IPS-NIHi11 (cell line): ENCODE results near the gene EPN3.

Experiments used
- DNase-seq: peaks from one replicate; pipeline ENCODE4 v3.0.0; 2012; ENCODE audit warnings: mixed read lengths, low spot score

EPN3 gene

DNA sequence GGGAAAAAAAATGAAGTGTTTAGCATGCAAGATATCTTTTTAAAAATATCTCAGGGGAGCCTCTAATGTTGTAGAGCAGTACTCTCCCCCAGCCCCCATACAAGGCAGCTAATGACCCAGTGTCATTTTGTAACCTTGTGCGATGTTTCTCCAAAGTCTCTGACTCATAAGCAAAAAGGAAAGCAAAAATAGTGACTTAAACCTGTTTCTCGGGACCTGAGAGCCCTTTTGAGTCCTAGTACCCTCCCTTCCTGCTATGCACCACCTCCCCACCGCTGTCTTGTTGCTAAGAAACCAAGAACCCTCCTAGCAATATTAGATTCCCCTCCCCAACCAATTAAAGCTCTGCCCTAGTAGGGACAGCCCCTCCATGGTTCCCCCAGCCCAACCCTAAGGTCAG, 21.5 kb upstream of the EPN3 start:
- DNase-seq = no peak

DNA sequence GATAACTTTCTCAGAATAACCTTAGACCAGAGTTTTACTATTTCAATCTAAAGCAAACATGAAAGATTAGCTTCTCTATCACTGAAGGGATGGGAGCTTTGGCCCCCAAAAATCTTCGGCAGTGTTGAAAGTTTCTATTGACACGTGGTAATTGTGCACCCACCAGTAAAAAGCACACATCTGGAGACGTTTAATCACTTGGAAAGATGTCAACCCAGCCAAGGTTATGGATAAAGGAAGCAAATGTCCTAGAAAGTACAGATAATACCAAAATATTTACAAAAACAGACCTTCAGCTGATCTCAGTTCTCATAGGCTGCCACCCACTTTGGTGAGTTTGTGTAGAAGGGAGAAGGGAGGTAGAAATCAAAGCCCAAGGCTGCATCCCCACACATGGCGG, 19.0 kb upstream of the EPN3 start:
- no peak for DNase-seq

- no peak for DNase-seq
These were observed 18.1 kb upstream of the EPN3 start for GRCh38 chr17:50514388-50514787.

DNA sequence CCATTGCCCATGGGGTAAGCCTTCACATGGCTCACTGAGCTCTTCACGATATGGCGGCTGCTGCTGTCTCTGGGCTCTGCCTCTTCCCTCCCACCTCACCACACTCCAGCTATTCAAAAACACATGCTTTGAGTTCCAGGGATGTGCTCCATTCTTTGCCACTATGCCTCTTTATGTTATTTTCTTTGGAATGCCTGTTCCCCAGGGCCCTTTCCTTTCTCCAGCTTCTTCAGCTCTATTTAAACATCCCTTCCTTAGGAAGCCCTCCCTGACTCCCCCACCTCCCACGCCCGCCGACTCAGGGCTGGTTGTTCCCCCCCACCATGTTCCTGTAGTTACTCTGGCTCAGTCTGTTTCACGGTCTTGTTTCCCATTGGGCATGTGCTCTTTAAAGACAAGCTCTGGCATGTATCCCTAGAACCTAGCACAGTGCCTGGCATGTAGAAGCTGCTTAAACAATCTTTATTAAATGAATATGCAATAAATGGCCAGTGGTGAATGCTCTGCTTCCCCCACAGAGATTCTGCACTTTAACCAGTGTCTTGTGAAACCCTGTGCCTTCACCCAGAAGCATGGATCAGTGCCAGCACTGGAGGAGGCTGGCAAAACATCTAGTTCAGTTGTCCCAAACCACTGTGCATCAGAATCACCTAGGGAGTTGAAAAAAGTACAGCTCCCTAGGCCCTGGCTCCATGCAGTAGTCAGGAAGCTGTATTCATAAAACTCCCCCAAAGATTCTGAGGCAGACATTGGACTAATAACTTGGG, 17.4 kb upstream of the EPN3 start:
- DNase-seq = no peak

DNA sequence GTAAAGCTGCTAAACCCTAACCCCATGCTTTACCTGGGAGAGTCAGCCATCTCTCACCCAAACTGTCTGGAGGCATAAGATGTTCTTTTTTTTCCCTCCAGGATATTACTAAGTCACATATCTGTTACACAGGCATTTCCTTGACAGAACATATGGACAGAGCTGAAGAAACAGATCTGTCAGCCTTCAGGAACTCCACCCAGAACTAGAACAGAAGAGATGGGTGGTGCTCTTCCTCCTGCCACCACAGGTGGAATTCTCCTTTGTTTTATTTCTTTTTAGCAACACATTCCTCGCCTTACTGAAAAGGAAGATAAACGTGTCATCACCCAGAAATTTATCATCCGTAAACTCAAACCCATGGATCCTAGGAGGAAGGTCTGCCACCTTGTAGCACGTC, 15.5 kb upstream of the EPN3 start:
- no peak for DNase-seq

DNA sequence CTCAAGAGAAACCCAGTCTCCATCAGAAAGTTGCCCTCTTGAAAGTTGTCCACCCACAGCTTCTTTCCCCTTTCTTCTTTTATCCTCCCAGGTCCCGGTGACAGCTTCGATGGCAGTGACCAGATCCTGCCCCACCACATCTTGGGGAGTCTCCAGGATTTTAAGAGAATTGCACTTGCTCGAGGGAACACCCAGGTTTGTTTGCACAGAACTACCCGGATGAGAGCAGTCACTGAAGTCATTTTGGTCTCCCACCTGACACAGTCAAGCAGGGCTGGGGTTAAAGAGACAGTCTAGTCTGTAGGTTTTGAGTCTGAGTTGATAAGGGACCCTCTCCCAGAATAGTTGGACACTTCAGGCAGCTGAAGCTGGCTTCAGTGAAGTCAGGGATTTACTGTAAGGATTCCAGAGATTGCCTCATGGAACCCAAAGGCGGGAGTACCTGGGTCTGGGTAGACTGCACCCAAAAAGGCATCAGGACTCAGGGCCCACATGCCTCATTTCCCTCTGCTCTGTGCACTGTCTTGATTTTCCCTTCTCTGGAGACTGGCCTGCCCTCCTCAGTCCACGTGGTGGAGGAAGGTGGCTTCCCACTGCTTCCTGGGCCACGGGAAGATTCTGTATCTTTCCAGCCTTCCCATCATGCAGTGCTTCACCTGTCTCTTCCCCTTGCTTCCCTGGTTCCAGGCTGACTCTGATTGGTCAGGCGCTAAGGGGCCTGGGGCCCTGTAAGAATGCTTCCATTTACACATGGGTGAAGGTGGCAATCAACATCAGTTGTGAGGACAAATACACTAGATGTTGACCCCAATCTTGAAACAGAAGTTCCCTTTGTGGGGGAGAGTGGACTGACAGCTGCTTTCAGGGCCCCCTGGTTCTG, 14.8 kb upstream of the EPN3 start:
- no peak for DNase-seq

DNA sequence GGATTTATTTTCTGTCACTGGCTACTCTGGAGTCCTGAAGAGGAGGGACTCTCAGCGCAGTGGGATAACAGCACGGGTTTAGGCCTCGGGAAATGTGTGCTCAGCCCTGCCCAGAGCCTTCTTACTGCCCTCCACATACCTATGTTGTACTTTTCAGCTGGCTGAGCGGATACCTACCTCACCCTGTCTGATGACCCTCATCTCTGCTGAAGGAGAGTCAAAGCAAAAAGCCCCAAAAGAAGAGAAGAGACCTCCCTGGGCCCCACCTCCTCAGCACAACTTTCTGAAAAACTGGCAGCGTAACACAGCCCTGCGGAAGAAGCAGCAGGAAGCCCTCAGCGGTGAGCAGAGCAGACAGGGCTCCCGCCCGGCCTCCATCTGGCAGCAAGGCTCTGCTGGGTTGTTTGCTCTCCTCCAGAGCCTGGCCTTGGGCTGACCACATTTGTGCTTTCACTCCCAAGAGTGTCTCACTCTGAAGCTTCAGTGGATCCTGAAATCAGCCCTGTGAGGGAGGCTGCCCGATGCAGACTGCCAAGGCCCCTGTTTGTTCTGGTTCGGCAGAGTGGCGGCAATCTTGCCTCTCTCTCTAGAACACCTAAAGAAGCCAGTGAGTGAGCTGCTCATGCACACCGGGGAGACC, 14.0 kb upstream of the EPN3 start:
- DNase-seq = no peak

DNA sequence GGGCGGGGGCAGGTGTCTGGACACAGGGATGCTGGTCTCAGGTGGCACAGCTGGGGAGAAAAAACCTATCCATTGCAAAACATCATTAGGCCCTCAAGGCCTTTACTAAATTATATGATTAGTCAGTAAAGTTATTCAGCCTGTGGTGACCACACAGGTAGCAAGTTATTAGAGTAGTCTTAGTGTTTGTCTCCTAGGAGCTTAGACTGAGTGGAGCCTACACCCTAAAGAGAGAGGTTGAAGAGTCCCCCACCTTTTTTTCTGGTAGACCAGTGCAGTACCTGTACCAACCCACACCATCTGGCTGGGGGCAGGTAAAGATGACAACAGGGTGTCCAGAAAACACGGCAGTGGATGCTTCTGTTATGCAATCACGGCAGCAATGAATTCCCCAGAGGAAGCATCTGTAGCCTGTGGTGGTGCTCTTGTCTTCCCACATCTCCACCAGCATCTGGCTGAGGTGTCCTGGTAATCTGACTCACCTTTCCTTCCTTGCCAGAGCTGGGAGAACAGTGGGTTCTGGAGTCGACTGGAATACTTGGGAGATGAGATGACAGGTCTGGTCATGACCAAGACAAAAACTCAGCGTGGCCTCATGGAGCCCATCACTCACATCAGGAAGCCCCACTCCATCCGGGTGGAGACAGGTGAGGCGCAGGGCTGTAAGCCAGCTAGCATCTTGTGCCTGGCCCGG, 13.2 kb upstream of the EPN3 start:
- no peak for DNase-seq

DNA sequence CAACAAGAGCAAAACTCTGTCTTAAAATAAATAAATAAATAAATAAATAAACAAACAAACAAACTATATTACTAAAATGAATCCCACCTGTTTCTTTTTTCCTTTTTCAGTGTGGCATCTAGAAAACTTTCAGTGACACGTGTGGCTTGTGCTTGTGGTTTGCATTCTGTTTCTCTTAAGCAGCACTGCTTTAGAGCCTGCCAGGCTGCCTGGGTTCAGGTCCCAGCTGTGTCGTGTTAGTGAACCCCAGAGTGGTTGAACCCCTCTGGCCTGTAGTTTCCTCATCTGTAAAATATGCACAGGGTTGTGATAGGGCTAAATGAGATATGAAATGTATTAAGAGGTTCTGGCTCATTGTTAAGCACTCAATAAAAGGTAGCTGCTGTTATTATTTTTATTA, 12.1 kb upstream of the EPN3 start:
- DNase-seq = no peak

DNA sequence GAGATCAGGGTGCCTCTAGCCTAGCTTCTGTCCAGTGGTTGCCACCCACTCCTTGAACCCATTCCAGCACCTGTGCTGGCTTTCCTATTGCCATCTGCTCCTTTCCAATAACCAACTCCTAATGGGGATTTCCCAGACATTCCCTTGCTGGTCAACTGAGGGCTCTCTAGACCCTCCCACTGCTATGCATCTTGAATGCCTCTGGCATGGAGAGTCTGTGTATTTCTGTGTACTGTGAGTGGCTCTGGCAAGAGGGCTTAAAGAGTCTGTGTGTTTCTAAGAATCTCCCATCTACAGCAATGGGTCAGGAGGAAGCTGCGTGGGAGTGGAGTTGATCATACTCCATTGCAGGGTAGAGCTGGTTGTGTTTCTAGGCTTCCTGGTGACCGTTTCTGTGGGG, 11.0 kb upstream of the EPN3 start:
- DNase-seq = no peak

DNA sequence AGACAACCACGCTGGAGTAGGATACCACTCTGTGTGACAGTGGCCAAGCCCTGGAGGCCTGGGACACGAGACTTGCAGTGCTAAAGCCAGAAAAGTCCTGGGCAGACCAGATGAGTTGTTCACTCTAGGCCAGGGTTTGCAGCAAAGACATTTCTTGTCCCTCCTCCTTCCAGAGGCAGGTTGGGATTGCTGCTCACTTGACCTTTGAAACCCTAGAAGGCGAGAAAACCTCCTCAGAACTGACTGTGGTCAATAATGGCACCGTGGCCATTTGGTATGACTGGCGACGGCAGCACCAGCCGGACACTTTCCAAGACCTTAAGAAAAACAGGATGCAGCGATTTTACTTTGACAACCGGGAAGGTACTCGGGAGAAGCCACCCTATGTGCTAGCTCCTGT, 9.8 kb upstream of the EPN3 start:
- DNase-seq = no peak

DNA sequence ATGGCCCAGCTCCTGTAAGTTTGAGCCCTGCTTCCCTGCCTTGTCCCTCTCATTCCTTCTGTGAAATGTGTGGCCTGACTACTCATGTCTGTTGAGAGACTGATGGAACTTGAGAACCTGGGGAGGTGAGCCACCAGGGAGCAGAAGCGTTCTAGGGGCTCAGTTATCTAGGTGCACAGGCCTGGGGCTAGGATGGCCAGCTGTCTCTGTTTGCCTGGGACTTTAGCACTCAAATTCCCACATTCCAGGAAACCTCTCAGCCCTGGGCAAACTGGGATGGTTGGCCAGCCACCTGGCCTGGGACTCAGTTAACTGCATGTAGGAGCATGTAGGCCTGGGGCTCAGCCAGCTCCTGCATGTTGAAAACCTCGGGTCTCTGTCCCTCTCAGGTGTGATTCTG, 9.3 kb upstream of the EPN3 start:
- no peak for DNase-seq

GRCh38 chr17:50524838-50525237, 7.7 kb upstream of the EPN3 start:
- DNase-seq = no peak

- no peak for DNase-seq
These were observed 5.3 kb upstream of the EPN3 start for GRCh38 chr17:50527155-50527762.

DNA sequence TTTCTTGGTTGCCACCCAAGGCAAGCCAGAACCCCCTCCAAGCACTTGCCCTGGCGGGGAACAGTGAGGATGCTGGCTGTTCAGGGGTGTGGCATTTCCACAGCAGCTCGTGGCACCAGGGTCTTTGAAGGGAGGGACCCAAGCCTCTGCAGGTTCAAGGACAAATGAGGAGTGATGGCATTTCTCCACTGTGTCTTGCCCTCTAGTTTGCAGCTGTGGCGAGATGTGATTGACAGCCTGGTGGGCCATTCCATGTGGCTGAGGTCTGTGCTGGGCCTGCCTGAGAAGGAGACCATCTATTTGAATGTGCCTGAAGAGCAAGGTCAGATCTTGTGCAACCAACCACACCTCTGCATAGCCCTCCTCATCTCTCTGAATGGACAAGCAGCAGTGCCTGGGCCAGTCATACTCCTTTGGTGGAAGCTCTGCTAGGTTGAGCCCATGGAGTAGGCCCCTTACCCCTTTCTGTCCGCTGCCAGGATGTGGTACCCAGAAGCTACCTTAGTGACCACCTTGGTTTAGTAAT, 4.5 kb upstream of the EPN3 start:
- DNase-seq = no peak

GRCh38 chr17:50529849-50530248, 2.7 kb upstream of the EPN3 start:
- no peak for DNase-seq

DNA sequence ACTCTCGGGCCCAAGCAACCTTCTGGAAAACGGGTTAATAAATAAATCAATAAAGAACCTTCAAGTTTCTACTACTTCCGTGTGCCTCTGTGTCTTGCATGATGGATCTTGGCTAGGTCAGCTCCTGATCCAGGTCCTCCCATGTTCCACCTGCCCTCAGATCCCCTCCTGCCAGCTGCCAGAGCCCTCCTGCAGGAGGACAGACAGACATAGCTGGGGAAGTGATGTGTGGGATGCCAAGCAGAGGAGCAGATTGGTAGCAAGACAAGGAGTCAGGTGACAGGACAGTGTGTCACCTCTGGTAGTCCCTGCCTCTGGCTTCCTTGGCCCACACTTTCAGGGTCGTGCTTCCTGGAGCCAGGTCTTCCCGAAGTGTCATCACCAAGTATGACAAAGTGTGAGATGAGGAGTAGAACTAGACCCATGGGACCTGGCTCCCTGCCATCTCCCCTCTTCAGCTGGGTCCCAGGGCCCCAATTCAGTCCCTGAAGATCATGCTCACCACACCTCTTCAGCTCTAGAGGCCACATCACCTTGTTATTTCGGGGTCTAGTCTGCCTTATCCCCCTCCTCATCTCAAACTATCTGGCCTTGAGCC, 1.0 kb upstream of the EPN3 start:
- no peak for DNase-seq

- DNase-seq = peak; percentile 53
These were observed 650 bp downstream of the EPN3 start for GRCh38 chr17:50533185-50533584.

DNA sequence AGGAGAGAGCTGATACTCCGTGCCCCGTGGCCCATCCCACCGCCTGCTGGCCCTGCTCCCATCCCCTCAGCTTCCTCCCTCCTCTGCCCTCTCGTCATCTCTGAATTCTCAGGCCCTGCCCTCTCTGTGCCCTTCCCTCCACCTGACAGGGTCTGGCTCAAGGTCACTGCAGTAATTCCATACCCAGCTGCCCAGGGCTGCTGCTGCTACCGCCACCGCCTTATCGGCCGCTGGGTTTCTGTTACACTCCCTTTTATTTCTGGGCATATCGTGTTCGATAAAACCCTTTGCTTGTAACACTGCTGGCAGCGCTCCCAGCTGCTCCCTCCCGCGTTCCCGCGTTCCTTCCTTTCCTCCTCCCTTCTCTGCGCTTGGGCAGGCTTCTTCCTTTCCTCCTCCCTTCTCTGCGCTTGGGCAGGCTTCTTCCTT, 1.2 kb downstream of the EPN3 start:
- DNase-seq = peak; percentile 49

DNA sequence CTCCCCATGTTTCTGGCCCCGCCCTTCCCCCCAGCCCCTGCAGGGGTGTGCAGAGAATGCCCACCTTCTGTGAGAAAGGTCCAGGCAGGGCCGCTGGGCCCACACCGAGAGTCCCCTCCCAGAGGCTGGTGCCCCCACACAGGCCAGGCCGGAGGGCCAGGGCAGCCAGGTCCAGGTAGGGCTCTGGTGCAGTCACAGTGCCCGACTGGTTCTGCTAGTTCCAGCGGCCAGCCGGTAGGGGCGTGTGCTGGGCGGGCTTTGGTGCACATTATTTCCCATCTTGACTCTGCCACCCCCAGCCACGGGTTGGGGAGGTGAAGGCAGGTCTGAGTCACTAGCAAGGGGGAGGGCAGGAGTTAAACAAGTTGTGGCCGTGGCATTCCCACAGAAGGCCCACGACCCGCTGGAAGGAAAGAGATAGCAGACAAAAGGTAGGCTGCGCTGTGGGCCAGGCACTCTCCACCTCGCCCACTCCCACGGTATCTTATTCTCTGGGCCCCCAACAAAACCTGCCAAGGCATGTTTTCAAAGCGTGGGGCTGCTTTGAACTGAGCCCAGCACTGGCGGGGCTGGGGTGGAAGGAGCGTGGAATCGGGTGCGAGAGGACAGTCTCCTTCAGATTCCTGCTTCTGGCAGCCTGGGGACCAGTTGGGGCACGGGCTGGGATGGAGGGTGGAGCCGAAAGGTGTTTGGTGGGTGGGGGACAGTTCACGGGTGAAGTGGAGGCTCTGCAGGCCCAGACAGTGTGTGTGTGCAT, 1.9 kb downstream of the EPN3 start:
- DNase-seq = peak; percentile 85

DNA sequence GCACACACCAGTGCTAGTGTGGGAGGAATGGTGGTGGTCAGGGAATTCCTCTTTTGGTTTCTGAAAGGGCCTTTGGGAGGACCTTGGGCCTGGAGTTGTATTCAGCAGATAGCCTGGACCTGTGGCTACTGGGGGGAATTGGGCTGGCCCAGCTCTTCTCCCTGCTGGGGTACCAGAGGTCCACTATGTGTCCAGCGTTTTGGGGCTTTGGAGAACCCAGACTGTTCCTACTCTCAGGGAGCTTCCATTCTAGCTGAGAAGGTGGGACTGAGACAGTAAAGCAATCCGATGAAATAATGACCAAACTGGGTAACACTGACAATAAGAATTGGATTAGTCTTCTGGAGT, 2.4 kb downstream of the EPN3 start:
- DNase-seq = no peak
